ENCODE results near the gene CPN1. TPM values are rescaled to one million over a fixed set of nuclear protein-coding genes. Genes with fewer than 3 reads are reported as not detected.

The CPN1 gene
- total and polyA plus RNA-seq, 9 of the 15 experiments (the other 6 are each of a cell fraction or from before 2014, with no cell fraction given): 0.15 to 0.17 TPM; not detected in 7

DNA sequence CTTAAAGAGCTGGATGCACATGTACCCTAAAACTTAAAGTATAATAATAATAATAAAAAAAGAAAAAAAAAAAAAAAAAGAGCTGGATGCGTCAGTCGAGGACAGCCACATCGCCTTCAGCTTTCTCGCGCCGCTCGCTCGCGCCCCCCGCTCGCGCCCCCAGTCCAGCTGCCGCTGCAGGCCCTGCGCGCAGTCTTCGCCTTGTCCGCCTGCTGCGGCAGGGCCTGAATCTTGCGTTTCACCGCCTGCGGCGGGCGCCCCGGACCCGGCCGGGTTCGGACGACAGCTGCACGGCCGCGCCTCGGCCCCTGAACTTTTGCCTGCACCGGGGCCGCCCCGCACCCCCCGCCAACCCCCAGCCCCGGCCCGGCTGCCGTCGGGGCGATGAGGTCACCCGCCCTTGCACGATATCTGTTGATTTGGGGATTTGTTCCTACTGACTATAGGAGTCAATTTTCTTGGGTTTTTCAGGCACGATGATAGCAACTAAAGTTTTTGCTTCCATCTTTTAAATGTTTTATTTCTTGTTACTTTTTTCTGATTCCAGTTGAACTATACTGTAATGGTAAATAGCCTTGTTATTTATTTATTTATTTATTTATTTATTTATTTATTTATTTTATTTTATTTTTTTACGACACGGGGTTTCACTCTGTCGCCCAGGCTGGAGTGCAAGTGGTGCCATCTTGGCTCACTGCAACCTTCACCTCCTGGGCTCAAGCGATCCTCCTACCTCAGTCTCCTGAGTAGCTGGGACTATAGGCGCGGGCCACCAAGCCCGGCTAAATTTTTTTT, 33.5 kb upstream of the CPN1 start:
- Histone ChIP-seq H3K4me2 (ENCODE audit: insufficient read depth, low read length) (no peak overlapping the region), H3K9me1 (ENCODE audit: control insufficient read depth, insufficient read depth, low read length) (no peaks in the 10 kb centered on the region), H3K27me3 (ENCODE audit: control insufficient read depth in 2 of 2, insufficient read depth in 2 of 2, low read length in 2 of 2) (peaks cover 0 to 16% of the 10 kb centered on the region in 2 experiments; a peak in 2 of 5 replicates), H3K36me3 (ENCODE audit: control insufficient read depth, insufficient read depth, low read length) (no peaks in the 10 kb centered on the region), H3K4me3 (no peak overlapping the region), H3K9me3 (replicated peaks; ENCODE audit: control insufficient read depth, insufficient read depth, low read depth, low read length) (no peaks in the 10 kb centered on the region), H3K79me2 (ENCODE audit: control insufficient read depth, insufficient read depth, low read length) (no peaks in the 10 kb centered on the region), H3K9ac (ENCODE audit: insufficient read depth in 1 of 2, low read depth in 2 of 2, low read length in 2 of 2) (no peak overlapping the region), H3K27ac (ENCODE audit: extremely low read depth, low read depth, low read length) (no peak overlapping the region), H3K4me1 (replicated peaks in 1 of 2; ENCODE audit: control insufficient read depth in 2 of 2, insufficient read depth in 2 of 2, low read length in 2 of 2) (no peaks in the 10 kb centered on the region), H4K20me1 (replicated peaks; ENCODE audit: control insufficient read depth, insufficient read depth, low read length) (no peaks in the 10 kb centered on the region), H2AFZ (ENCODE audit: low read depth, low read length) (no peak overlapping the region)
- no peak for ATAC-seq
- no peak for DNase-seq (ENCODE audit: extremely low read depth in 1 of 4, low spot score in 3 of 4)
- ChIA-PET POLR2A (no interaction called here), CTCF (ENCODE audit: low intra/inter-chr PET ratio) (interaction anchor here (0.6 kb wide), 1 partner anchor 136 kb away, joined by 3 read pairs; no protein-coding TSS in a partner anchor)
- intact Hi-C loops (cut with micrococcal nuclease) (no loop called here), in situ Hi-C loops (cut with MboI) (no loop called here)
- BruUV-seq (replicated peaks): no TSS peak
- no peak for FAIRE-seq
- 43% methylated on average over 12 of the region's 51 CpGs for WGBS (ENCODE audit: insufficient coverage, low coverage, missing lambda C conversion rate)
- TF ChIP-seq EZH2 (IDR thresholded peaks at IDR 0.05; ENCODE audit: borderline replicate concordance, low read depth, low read length) (no peak), CREB3 (tag; conservative IDR thresholded peaks at IDR 0.05; ENCODE audit: low read depth) (no peak), IFI16 (CRISPR knock-in tag; IDR thresholded peaks at IDR 0.05) (no peak), TARDBP (IDR thresholded peaks at IDR 0.05) (no peak), STAT5B (CRISPR knock-in tag; IDR thresholded peaks at IDR 0.05) (no peak), THRAP3 (IDR thresholded peaks at IDR 0.05; ENCODE audit: borderline replicate concordance) (no peak), HMGN3 (IDR thresholded peaks at IDR 0.05; ENCODE audit: borderline replicate concordance, extremely low read depth, insufficient read length, low read depth, low read length) (no peak), ZC3H4 (CRISPR knock-in tag; IDR thresholded peaks at IDR 0.05; ENCODE audit: borderline replicate concordance) (no peak), DLX4 (CRISPR knock-in tag; IDR thresholded peaks at IDR 0.05) (no peak)
- TF ChIP-seq, protein P1, sequence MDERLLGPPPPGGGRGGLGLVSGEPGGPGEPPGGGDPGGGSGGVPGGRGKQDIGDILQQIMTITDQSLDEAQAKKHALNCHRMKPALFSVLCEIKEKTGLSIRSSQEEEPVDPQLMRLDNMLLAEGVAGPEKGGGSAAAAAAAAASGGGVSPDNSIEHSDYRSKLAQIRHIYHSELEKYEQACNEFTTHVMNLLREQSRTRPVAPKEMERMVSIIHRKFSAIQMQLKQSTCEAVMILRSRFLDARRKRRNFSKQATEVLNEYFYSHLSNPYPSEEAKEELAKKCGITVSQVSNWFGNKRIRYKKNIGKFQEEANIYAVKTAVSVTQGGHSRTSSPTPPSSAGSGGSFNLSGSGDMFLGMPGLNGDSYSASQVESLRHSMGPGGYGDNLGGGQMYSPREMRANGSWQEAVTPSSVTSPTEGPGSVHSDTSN (CRISPR knock-in tag; IDR thresholded peaks at IDR 0.05; ENCODE audit: low read depth): no peak
- TF ChIP-seq, protein P1 (tag; conservative IDR thresholded peaks at IDR 0.05; ENCODE audit: low read depth): no peak
- TF ChIP-seq, protein P2, sequence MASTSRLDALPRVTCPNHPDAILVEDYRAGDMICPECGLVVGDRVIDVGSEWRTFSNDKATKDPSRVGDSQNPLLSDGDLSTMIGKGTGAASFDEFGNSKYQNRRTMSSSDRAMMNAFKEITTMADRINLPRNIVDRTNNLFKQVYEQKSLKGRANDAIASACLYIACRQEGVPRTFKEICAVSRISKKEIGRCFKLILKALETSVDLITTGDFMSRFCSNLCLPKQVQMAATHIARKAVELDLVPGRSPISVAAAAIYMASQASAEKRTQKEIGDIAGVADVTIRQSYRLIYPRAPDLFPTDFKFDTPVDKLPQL (IDR thresholded peaks at IDR 0.05; ENCODE audit: extremely low read depth, insufficient read length): no peak

Data from K562 (cell line).